CD4-positive, alpha-beta T cell treated with Interferon alpha-2 for 1 hour (primary cell): ENCODE data around the gene DYNC2LI1.
"Not testable (repeated sequence)": the region's sequence is repeated elsewhere in the genome, so short reads cannot be mapped to it uniquely, and the experiment has no call there.

Experiments
- DNase-seq, 2 donors: peaks; one replicate each; pipeline ENCODE4 v3.0.0-alpha.2; 2020 to 2022

Gene DYNC2LI1

DNA sequence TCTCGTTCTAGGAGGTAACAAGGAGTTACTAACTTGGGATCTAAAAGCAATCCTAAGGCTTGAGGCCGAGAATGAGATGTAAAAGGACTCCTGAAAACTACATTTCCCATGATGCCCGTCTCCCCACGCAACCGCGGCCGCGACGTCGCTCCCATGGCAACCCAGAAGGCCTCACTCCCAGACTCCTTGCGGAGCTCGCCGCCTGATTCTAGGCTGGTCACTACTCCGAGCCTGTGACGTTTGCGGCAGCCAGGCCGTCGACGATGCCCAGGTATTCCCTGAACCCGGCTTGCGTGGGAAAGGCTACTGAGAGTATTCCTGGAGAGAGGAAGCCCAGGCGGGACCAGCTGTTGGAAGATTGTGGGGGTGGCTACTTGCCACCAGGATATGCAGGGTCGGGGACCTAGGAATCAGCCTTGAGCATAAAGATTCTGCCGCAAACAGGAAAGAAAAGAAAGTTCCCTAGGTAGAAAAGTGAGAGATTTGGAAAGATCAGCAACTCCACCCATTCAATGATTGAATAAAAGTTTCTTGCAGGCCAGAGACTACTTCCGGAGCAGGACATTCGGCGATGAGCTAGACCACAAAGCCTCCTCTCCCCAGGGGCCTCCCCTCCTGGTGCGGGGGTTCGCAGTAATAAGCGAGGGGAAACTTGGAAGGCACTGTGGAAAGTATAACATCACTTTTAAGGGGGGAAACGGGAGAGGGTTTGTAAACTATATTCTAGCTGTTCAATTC is at the start of gene DYNC2LI1:
TSS of gene DYNC2LI1 (plus strand) at position 164 of the 738 bp plus-strand sequence. CDS start at position 264, 100 bp downstream.
- DNase-seq, result peak; percentile 81 to 82

DNA sequence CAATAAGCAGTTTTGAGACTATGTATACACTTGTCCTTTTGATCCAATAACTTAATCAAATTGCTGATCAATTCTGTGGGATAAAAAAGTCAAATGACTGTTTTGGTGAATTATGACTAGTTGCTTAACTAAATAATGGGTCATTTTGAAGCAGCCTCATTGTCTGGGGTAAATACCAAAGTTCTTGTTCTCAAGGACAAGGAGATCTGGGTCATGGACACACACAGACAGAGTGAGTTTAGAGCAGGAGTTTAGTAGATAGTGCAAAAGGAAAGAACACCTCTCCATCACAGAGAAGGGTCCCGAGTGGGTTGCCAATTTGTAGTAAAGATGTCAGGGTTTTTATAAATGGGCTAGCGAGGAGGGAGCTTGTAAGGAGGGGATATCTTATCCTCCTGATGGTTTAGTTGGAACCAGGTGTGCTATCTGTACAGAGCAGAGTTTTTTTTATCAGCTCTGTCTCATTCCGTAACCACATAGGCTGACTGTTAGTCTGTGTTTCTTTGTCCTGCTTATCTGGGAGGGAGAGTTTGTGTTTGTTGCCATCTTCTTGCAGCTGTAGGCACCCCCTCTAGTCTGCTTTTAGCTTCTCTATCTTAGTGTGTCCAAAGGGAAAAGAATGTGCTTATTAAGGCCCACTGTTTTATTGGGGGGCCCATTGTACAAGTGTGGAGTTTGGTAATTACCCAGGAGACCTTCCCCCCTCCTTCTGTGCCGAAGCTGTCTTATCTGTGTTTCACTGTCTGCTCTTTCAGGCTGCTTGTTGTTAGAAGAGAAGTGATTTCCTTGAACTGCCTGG is 48.9 kb upstream of the DYNC2LI1 start:
- DNase-seq, result no peak

GRCh38 chr2:43725711-43726246 is 48.1 kb upstream of the DYNC2LI1 start:
- no peak for DNase-seq

DNA sequence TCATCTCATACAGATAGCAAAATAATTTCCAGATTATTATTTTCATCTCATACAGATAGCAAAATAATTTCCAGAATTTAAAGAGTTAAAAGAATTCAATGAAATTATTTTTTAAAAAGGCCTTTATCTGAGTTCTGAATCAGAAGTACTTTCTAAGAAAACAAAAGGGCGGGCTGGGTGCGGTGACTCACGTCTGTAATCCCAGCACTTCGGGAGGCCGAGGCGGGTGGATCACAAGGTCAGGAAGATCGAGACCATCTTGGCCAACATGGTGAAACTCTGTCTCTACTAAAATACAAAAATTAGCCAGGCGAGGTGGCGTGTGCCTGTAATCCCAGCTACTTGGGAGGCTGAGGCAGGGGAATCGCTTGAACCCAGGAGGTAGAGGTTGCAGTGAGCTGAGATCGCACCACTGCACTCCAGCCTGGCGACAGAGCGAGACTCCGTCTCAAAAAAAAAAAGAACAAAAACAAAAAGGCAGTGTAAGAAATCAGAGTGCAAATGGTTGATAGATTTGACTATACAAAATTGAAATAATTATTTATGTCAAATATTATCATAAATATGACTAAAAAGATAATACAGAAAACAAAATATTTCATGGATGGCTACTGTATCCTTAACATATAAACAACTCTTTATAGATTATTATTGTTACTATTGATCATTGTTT is 46.7 kb upstream of the DYNC2LI1 start:
- DNase-seq, result not testable (repeated sequence)

- DNase-seq, result no peak
Measured at GRCh38 chr2:43727634-43728014, 46.2 kb upstream of the DYNC2LI1 start.

GRCh38 chr2:43729491-43730174 is 44.2 kb upstream of the DYNC2LI1 start:
- DNase-seq, result no peak

DNA sequence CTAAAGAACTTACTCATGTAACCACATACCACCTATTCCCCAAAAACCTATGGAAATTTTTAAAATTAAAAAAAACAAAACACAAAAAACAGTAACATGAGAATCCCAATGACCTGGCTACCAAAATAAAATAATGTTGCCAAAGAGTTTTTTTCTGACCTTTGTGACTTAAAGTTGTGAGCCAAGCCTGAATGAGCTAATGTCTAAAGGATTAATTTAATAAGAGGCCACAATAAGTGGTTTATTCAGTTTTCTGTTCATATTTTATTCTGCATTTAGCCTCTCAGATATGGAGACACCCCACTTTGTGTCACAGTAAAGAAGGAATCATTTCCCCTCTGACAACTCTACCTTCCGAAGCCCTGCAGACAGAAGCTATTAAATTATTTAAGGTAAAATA is 42.6 kb upstream of the DYNC2LI1 start:
- DNase-seq, result no peak

GRCh38 chr2:43736637-43737036 is 37.2 kb upstream of the DYNC2LI1 start:
- no peak for DNase-seq

GRCh38 chr2:43737097-43737854 is 36.6 kb upstream of the DYNC2LI1 start:
- DNase-seq, result no peak

DNA sequence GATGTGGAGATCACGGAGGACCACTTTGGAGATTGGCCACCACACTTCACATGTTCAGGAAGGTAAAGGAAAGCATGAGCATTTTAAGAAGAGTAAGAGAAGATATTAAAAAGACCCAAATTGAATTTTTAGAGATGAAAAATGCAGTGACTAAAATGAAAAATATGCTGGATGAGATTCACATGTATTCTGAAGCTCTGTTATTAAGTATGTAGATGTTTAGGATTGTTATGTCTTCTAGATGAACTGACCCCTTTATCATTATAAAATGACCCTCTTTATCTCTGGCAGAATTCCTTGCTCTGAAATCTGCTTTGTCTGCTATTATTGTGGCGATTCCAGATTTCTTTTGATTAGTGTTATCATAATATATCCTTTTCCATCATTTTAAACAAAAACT is 36.0 kb upstream of the DYNC2LI1 start:
- DNase-seq, result no peak

- no peak for DNase-seq
Measured at GRCh38 chr2:43738257-43738656, 35.6 kb upstream of the DYNC2LI1 start.

GRCh38 chr2:43743706-43744105 is 30.1 kb upstream of the DYNC2LI1 start:
- no peak for DNase-seq

GRCh38 chr2:43745457-43745856 is 28.4 kb upstream of the DYNC2LI1 start:
- DNase-seq, result no peak

- DNase-seq, result no peak
Measured at GRCh38 chr2:43748333-43748732, 25.5 kb upstream of the DYNC2LI1 start.

DNA sequence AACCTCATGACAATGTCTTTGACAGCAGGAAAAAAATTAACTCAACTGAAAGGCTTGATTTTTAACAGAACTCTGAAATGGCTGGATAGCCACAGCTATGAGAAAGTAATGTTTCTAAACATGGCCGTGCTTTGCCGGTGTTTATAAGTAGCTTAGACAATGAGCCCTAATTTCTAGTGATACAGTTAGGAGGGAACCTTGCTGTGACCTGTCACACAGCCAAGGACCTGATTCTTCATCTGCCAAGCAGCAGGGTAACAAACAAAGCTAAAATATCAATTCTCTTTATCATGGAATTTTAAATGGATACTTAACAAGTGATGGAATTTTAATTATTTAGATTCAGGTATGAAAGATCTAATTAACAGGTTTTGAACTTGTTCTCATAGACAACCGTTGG is 24.3 kb upstream of the DYNC2LI1 start:
- DNase-seq, result no peak

- no peak for DNase-seq
Measured at GRCh38 chr2:43751476-43751990, 22.3 kb upstream of the DYNC2LI1 start.

DNA sequence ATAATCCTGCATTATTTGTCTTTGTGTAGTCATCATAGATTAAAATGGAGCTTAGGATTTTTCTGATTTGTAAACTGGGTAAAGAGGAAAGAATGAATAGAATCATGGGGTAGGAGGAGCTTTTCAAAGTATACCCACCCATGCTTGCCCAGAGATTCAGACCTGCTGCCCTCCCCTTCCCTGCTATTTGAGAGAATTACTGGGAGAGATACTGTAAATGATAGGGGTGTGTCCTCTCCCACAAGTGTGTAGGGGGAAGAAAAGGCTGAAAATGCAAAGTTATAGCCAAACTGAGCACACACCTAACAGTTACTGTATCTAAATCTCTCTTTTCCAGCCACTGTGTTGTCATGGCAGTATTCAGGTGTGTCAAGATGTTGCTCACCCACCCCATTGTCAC is 21.5 kb upstream of the DYNC2LI1 start:
- DNase-seq, result no peak

- no peak for DNase-seq
Measured at GRCh38 chr2:43754180-43754579, 19.7 kb upstream of the DYNC2LI1 start.

DNA sequence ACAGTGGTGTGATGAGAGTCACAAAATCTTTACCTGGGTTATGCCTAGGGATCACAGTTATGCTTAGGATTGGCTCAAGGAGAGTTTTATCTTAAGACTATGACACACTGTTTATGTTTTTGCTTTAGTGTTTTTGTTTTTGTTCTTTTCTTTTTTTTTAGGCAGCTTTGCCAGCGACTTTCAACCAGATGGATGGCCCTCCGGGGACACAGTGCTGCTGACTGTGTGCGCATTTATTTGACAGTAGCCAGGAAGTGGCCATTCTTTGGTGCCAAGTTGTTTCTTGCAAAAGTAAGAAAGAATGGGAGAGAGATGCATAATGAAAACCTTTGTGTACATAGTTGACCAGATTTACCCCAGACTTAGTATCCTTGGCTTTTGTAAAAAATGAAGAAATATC is 15.1 kb upstream of the DYNC2LI1 start:
- DNase-seq, result no peak

- DNase-seq, result no peak
Measured at GRCh38 chr2:43759195-43759594, 14.6 kb upstream of the DYNC2LI1 start.

GRCh38 chr2:43762286-43762685 is 11.6 kb upstream of the DYNC2LI1 start:
- DNase-seq, result no peak

- DNase-seq, result no peak
Measured at GRCh38 chr2:43763091-43763490, 10.7 kb upstream of the DYNC2LI1 start.
